PFSK-1 (cell line): ENCODE data around the gene GABRR3.

Experiments used
- POLR2AphosphoS5 ChIP-seq: IDR thresholded peaks from 2 replicates; pipeline ENCODE4 v1.6.1; 2012; ENCODE audit warnings: low read depth, mild to moderate bottlenecking, control low read depth, low read length, moderate library complexity
- SIN3A ChIP-seq: IDR thresholded peaks from 2 replicates; pipeline ENCODE4 v1.6.1; 2012; ENCODE audit warnings: mild to moderate bottlenecking, low read length, moderate library complexity, borderline replicate concordance; ENCODE audit not compliant: insufficient read depth
- TAF1 ChIP-seq: IDR thresholded peaks from 2 replicates; pipeline ENCODE4 v1.6.1; 2012; ENCODE audit warnings: low read length, control low read depth, borderline replicate concordance; ENCODE audit not compliant: insufficient read depth
- TF ChIP-seq, protein P1 (sequence below), 2 experiments: IDR thresholded peaks; 2 replicates each; pipeline versions ENCODE4 v1.6.1 to v1.8.0; 2011 to 2012; ENCODE audit warnings: low read depth in 2 of 2, low read length in 2 of 2, control low read depth in 1 of 2, inconsistent platforms in 1 of 2, mild to moderate bottlenecking in 1 of 2, moderate library complexity in 1 of 2; ENCODE audit not compliant: insufficient read depth in 1 of 2

DNA sequence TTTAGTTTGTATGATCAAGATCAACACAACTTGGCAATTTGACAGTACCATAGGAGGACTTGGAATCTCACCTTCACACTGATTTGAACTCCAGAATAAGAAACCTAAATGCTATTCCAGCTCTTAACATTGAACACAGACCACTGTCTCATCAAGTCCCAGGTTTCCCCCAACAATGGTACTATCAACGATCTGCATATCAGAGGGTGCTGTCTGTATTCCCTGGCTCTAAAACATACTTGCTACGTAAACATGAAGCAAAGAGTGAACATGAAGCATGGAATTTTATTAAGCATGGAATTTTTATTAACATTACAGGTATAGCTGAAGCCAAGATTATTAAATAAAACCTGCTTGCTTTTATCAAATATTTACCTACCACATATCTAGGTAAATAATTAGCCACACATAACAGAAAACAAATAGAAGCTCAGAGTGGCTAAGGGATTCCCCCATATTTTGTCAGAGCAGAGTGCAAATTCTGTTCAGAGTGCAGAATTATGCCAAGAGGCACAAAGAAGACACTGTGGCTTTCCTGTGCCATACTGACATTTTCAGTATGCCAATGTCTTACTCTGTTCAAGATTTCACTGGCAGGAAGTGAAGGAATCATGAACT is 40.7 kb downstream of the GABRR3 start:
- TF ChIP-seq, protein P1, sequence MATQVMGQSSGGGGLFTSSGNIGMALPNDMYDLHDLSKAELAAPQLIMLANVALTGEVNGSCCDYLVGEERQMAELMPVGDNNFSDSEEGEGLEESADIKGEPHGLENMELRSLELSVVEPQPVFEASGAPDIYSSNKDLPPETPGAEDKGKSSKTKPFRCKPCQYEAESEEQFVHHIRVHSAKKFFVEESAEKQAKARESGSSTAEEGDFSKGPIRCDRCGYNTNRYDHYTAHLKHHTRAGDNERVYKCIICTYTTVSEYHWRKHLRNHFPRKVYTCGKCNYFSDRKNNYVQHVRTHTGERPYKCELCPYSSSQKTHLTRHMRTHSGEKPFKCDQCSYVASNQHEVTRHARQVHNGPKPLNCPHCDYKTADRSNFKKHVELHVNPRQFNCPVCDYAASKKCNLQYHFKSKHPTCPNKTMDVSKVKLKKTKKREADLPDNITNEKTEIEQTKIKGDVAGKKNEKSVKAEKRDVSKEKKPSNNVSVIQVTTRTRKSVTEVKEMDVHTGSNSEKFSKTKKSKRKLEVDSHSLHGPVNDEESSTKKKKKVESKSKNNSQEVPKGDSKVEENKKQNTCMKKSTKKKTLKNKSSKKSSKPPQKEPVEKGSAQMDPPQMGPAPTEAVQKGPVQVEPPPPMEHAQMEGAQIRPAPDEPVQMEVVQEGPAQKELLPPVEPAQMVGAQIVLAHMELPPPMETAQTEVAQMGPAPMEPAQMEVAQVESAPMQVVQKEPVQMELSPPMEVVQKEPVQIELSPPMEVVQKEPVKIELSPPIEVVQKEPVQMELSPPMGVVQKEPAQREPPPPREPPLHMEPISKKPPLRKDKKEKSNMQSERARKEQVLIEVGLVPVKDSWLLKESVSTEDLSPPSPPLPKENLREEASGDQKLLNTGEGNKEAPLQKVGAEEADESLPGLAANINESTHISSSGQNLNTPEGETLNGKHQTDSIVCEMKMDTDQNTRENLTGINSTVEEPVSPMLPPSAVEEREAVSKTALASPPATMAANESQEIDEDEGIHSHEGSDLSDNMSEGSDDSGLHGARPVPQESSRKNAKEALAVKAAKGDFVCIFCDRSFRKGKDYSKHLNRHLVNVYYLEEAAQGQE (IDR thresholded peaks at IDR 0.05; ENCODE audit: insufficient read depth in 1 of 2, low read depth in 2 of 2, low read length in 2 of 2), result no peak
- TF ChIP-seq SIN3A, result no peak
- TF ChIP-seq POLR2AphosphoS5, result no peak
- TF ChIP-seq TAF1, result no peak
